H1 (cell line): ENCODE results near the gene WASHC4. TPM values are rescaled to one million over a fixed set of nuclear protein-coding genes. Genes with fewer than 3 reads are reported as not detected.

Experiments
- CTCF ChIA-PET: fragments of 300-600 bp; sonication (Branson Sonifier 250); formaldehyde crosslinking; loops from one replicate; lab custom pipeline; 2021; ENCODE audit not compliant: partially characterized antibody; lab: Charles Lee
- POLR2A ChIA-PET: fragments of 300-600 bp; sonication (Branson Sonifier 250); formaldehyde crosslinking; loops from one replicate; lab custom pipeline; 2021; ENCODE audit warnings: inconsistent platforms; ENCODE audit not compliant: partially characterized antibody; lab: Charles Lee
- DNase-seq, 2 experiments: peaks; one replicate each; pipeline versions ENCODE4 v3.0.0 to v3.0.0-alpha.2; 2010 to 2022; ENCODE audit warnings: low spot score in 2 of 2, low read depth in 1 of 2, mixed read lengths in 1 of 2
- FAIRE-seq: peaks from 2 replicates; lab custom pipeline; 2011; peaks lifted over from hg19 to GRCh38; lab: Jason Lieb, UNC
- H2AFZ ChIP-seq: 2 replicates; pipeline ENCODE4 v1.8.1; 2012; ENCODE audit warnings: low read length, inconsistent platforms
- H2AK5ac ChIP-seq: 2 replicates; pipeline ENCODE4 v1.6.1; 2013; ENCODE audit warnings: low read depth, low read length
- H2BK120ac ChIP-seq: replicated peaks from 2 replicates; pipeline ENCODE3; 2013; ENCODE audit warnings: low read depth, low read length, inconsistent platforms
- H2BK12ac ChIP-seq: 2 replicates; pipeline ENCODE4 v1.6.1; 2013; ENCODE audit warnings: low read depth, low read length
- H2BK15ac ChIP-seq: 2 replicates; pipeline ENCODE4 v1.6.1; 2013; ENCODE audit warnings: low read length
- H2BK20ac ChIP-seq: 2 replicates; pipeline ENCODE4 v1.6.1; 2013; ENCODE audit warnings: low read length
- H2BK5ac ChIP-seq: 2 replicates; pipeline ENCODE4 v1.6.1; 2013; ENCODE audit warnings: low read depth, low read length
- H3K14ac ChIP-seq: 2 replicates; pipeline ENCODE4 v1.6.1; 2013; ENCODE audit warnings: inconsistent platforms; ENCODE audit not compliant: insufficient read length
- H3K18ac ChIP-seq: 2 replicates; pipeline ENCODE4 v1.6.1; 2013; ENCODE audit warnings: low read length; ENCODE audit errors: extremely low read depth
- H3K23ac ChIP-seq: 2 replicates; pipeline ENCODE4 v1.6.1; 2013; ENCODE audit warnings: inconsistent platforms; ENCODE audit not compliant: insufficient read length
- H3K23me2 ChIP-seq: 2 replicates; pipeline ENCODE4 v1.6.1; 2013; ENCODE audit warnings: low read depth, low read length
- H3K27ac ChIP-seq: 2 replicates; pipeline ENCODE4 v1.6.1; 2011; ENCODE audit warnings: low read depth, low read length, inconsistent platforms
- H3K27me3 ChIP-seq, 4 experiments: replicated peaks in 1 of 4; 1 replicate in 1 of 4; 2 replicates in 3 of 4; pipeline versions ENCODE4 v1.6.1 to v1.8.1; 2011 to 2013; ENCODE audit warnings: low read length in 3 of 4, mild to moderate bottlenecking in 3 of 4, inconsistent platforms in 2 of 4, mixed read lengths in 2 of 4, moderate library complexity in 1 of 4; ENCODE audit not compliant: control insufficient read depth in 3 of 4, insufficient read depth in 3 of 4; ENCODE audit errors: extremely low read depth in 1 of 4
- H3K36me3 ChIP-seq, 4 experiments: 2 replicates each; pipeline versions ENCODE4 v1.6.1 to v1.8.1; 2011 to 2013; ENCODE audit warnings: mild to moderate bottlenecking in 4 of 4, low read length in 3 of 4, moderate library complexity in 2 of 4, control low read depth in 1 of 4, inconsistent platforms in 1 of 4; ENCODE audit not compliant: insufficient read depth in 4 of 4, control insufficient read depth in 2 of 4
- H3K4ac ChIP-seq: replicated peaks from 2 replicates; pipeline ENCODE3; 2013; ENCODE audit warnings: low read length, low read depth, mixed read lengths, inconsistent platforms; ENCODE audit not compliant: insufficient read length
- H3K4me1 ChIP-seq, 4 experiments: replicated peaks in 1 of 4; 1 replicate in 1 of 4; 2 replicates in 3 of 4; pipeline versions ENCODE4 v1.6.1 to v1.8.1; 2011 to 2013; ENCODE audit warnings: low read length in 3 of 4, inconsistent platforms in 2 of 4, mixed read lengths in 1 of 4; ENCODE audit not compliant: insufficient read depth in 4 of 4, control insufficient read depth in 3 of 4
- H3K4me2 ChIP-seq, 2 experiments: 2 replicates each; pipeline versions ENCODE4 v1.6.1 to v1.8.1; 2011 to 2013; ENCODE audit warnings: low read depth in 2 of 2, low read length in 2 of 2, control low read depth in 1 of 2, inconsistent platforms in 1 of 2, mild to moderate bottlenecking in 1 of 2; ENCODE audit not compliant: insufficient read depth in 1 of 2
- H3K4me3 ChIP-seq, 4 experiments: fragments of 200-600, 300-600 bp in 1 of 4; sonication (generic), shearing (Covaris generic), sonication (Bioruptor Twin) in 1 of 4; 2 replicates each; pipeline versions ENCODE4 v1.5.1 to v1.8.1; 2011 to 2016; ENCODE audit warnings: low read length in 4 of 4, low read depth in 3 of 4, control low read depth in 2 of 4, inconsistent platforms in 2 of 4, mild to moderate bottlenecking in 2 of 4, mixed read lengths in 1 of 4, moderate library complexity in 1 of 4; ENCODE audit not compliant: insufficient read depth in 2 of 4; ENCODE audit errors: extremely low read depth in 1 of 4
- H3K56ac ChIP-seq: replicated peaks from 2 replicates; pipeline ENCODE3; 2013; ENCODE audit warnings: low read depth, mild to moderate bottlenecking, mixed read lengths, low read length, inconsistent platforms; ENCODE audit not compliant: insufficient read length
- H3K79me1 ChIP-seq: 2 replicates; pipeline ENCODE4 v1.6.1; 2013; ENCODE audit warnings: low read depth, low read length, control low read depth
- H3K79me2 ChIP-seq, 2 experiments: 2 replicates each; pipeline versions ENCODE4 v1.6.1 to v1.8.1; 2012 to 2013; ENCODE audit warnings: low read length in 2 of 2, mild to moderate bottlenecking in 2 of 2, inconsistent platforms in 1 of 2; ENCODE audit not compliant: insufficient read depth in 2 of 2, control insufficient read depth in 1 of 2
- H3K9ac ChIP-seq, 4 experiments: replicated peaks in 1 of 4; 1 replicate in 1 of 4; 2 replicates in 3 of 4; pipeline versions ENCODE4 v1.6.1 to v1.8.1; 2011 to 2013; ENCODE audit warnings: low read depth in 3 of 4, low read length in 3 of 4, control low read depth in 2 of 4, mild to moderate bottlenecking in 2 of 4, moderate library complexity in 2 of 4, inconsistent platforms in 1 of 4; ENCODE audit errors: extremely low read depth in 1 of 4
- H3K9me3 ChIP-seq, 2 experiments: 2 replicates each; pipeline versions ENCODE4 v1.6.1 to v1.8.1; 2012 to 2013; ENCODE audit warnings: mild to moderate bottlenecking in 2 of 2, moderate library complexity in 2 of 2, control low read depth in 1 of 2, inconsistent platforms in 1 of 2, low read depth in 1 of 2, low read length in 1 of 2, mixed read lengths in 1 of 2; ENCODE audit not compliant: insufficient read depth in 2 of 2
- H4K20me1 ChIP-seq, 2 experiments: replicated peaks in 1 of 2; 2 replicates each; pipeline versions ENCODE3 to v1.8.1; 2011 to 2013; ENCODE audit warnings: inconsistent platforms in 2 of 2, low read length in 2 of 2, mild to moderate bottlenecking in 1 of 2; ENCODE audit not compliant: insufficient read depth in 2 of 2, control insufficient read depth in 1 of 2
- H4K5ac ChIP-seq: 2 replicates; pipeline ENCODE4 v1.6.1; 2013; ENCODE audit warnings: low read length, low read depth, mixed read lengths, inconsistent platforms; ENCODE audit not compliant: insufficient read length
- H4K8ac ChIP-seq: 2 replicates; pipeline ENCODE4 v1.8.0; 2013; ENCODE audit warnings: mild to moderate bottlenecking, moderate library complexity, low read length, inconsistent platforms; ENCODE audit not compliant: insufficient read depth; ENCODE audit errors: extremely low read depth
- H4K91ac ChIP-seq: replicated peaks from 2 replicates; pipeline ENCODE3; 2013; ENCODE audit warnings: low read length, mixed read lengths, inconsistent platforms; ENCODE audit not compliant: insufficient read length
- ATF2 ChIP-seq: IDR thresholded peaks from 2 replicates; pipeline ENCODE4 v1.6.1; 2012; ENCODE audit warnings: low read length, inconsistent platforms
- BRCA1 ChIP-seq: IDR thresholded peaks from 2 replicates; pipeline ENCODE4 v1.6.1; 2012; ENCODE audit warnings: low read depth, low read length, improper control_type of control experiment
- POU5F1 ChIP-seq: IDR thresholded peaks from 2 replicates; pipeline ENCODE4 v1.6.1; 2011; ENCODE audit warnings: low read depth, mild to moderate bottlenecking, low read length, moderate library complexity
- TAF7 ChIP-seq: optimal IDR thresholded peaks from 2 replicates; pipeline ENCODE3; 2011; ENCODE audit warnings: low read depth, mild to moderate bottlenecking, inconsistent platforms, low read length, moderate library complexity, borderline replicate concordance
- WGBS, 2 experiments: shearing (Covaris generic) in 1 of 2; methylation state at CpG; one replicate each; pipeline versions ENCODE4 v1.1.6 to v1.1.7; 2013 to 2015; ENCODE audit warnings: low lambda C conversion rate in 2 of 2, mixed read lengths in 2 of 2, inconsistent platforms in 1 of 2, low coverage in 1 of 2, missing lambda C conversion rate in 1 of 2; ENCODE audit not compliant: insufficient replicate concordance in 2 of 2, insufficient coverage in 1 of 2, insufficient read length in 1 of 2; ENCODE audit errors: extremely low coverage in 1 of 2, missing lambda C conversion rate in 1 of 2; 5-methylcytosine and 5-hydroxymethylcytosine counted together
- polyA plus RNA-seq, 7 experiments: library from polyadenylated mRNA; depleted of rRNA in 3 of 7; stranded (reverse) in 5 of 7; unstranded in 2 of 7; fragments of >200 nt in 5 of 7; fragments of 200-250 nt in 2 of 7; gene quantifications; 1 replicate in 5 of 7; 2 replicates in 1 of 7; 4 replicates in 1 of 7; pipeline versions ENCODE4 v1.2.1 to v1.2.3, GENCODE V29; 2011 to 2013; ENCODE audit warnings: missing spikeins in 2 of 7, mixed read lengths in 2 of 7
- total RNA-seq: library from RNA; stranded (reverse); fragmentation: NEBNext Ultra II Directional; extraction: Animal tissue kit (Norgen Biotek cat#: 25700); gene quantifications from 2 replicates; pipeline ENCODE4 v1.2.1, GENCODE V29; 2021
- TF ChIP-seq, protein P1 (sequence below): IDR thresholded peaks from 2 replicates; pipeline ENCODE4 v1.6.1; 2012; ENCODE audit warnings: inconsistent platforms

WASHC4 gene
- total and polyA plus RNA-seq, 2 of the 8 experiments (the other 6 are each of a cell fraction or from before 2014, with no cell fraction given) = 13.0 to 38.5 TPM

- Histone ChIP-seq H4K5ac (no peak overlapping the region), H3K27me3 (no peaks in the 10 kb centered on the region), H3K4me1 (no peaks in the 10 kb centered on the region), H4K8ac (no peak overlapping the region), H3K4ac (no peak overlapping the region), H3K79me2 (no peaks in the 10 kb centered on the region), H3K9ac (no peak overlapping the region), H3K4me3 (no peak overlapping the region), H2BK15ac (no peak overlapping the region), H3K79me1 (no peaks in the 10 kb centered on the region), H4K91ac (no peak overlapping the region), H2BK20ac (no peak overlapping the region), H3K23ac (no peak overlapping the region), H3K14ac (no peak overlapping the region), H3K4me2 (no peak overlapping the region), H3K9me3 (no peaks in the 10 kb centered on the region), H3K23me2 (no peaks in the 10 kb centered on the region), H3K36me3 (peaks cover 0 to 81% (median 32%) of the 10 kb centered on the region in 4 experiments; a peak in 6 of 8 replicates), H2BK12ac (no peak overlapping the region), H2AFZ (no peak overlapping the region), H3K56ac (no peak overlapping the region), H2AK5ac (no peak overlapping the region), H4K20me1 (no peaks in the 10 kb centered on the region), H2BK5ac (no peak overlapping the region), H3K27ac (no peak overlapping the region), H2BK120ac (no peak overlapping the region), H3K18ac (no peak overlapping the region)
- TF ChIP-seq ATF2 (no peak), POU5F1 (no peak), BRCA1 (no peak), TAF7 (no peak)
- TF ChIP-seq, protein P1, sequence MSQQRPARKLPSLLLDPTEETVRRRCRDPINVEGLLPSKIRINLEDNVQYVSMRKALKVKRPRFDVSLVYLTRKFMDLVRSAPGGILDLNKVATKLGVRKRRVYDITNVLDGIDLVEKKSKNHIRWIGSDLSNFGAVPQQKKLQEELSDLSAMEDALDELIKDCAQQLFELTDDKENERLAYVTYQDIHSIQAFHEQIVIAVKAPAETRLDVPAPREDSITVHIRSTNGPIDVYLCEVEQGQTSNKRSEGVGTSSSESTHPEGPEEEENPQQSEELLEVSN = no peak
- FAIRE-seq = no peak
- POLR2A ChIA-PET = no interaction called here
- DNase-seq = no peak
- WGBS, 2 experiments = 96 to 100% methylated on average over 1 to 3 of the region's 3 CpGs
- CTCF ChIA-PET = no interaction called here
Measured at GRCh38 chr12:105162174-105162573, 54.6 kb downstream of the WASHC4 start.
